HFFc6 (cell line): Measurements from ENCODE around the gene LBX1. TPM values are rescaled to one million over a fixed set of nuclear protein-coding genes. Genes with fewer than 3 reads are reported as not detected.

ENCODE experiments used
- DNase-seq: peaks from one replicate; pipeline ENCODE4 v3.0.0-alpha.2; 2018
- H3K27ac Mint-ChIP-seq: 2 replicates; pipeline ENCODE4 v1.8.0; 2020; ENCODE audit warnings: mild to moderate bottlenecking, mixed read lengths
- H3K27me3 Mint-ChIP-seq: 2 replicates; pipeline ENCODE4 v1.8.0; 2021; ENCODE audit warnings: mild to moderate bottlenecking, moderate library complexity, mixed read lengths; ENCODE audit not compliant: insufficient read depth
- H3K36me3 Mint-ChIP-seq: 2 replicates; pipeline ENCODE4 v1.8.0; 2021; ENCODE audit warnings: low read depth, mixed read lengths
- H3K4me1 Mint-ChIP-seq: 2 replicates; pipeline ENCODE4 v1.8.0; 2020; ENCODE audit warnings: low read depth, mixed read lengths
- H3K4me3 Mint-ChIP-seq: 2 replicates; pipeline ENCODE4 v1.8.0; 2020; ENCODE audit warnings: mild to moderate bottlenecking, moderate library complexity, mixed read lengths
- H3K9me3 Mint-ChIP-seq: 2 replicates; pipeline ENCODE4 v1.8.0; 2020; ENCODE audit warnings: mild to moderate bottlenecking, mixed read lengths
- long read RNA-seq: library from polyadenylated mRNA; unstranded; transcript quantifications from one replicate; pipeline ENCODE4 v2.0.0, GENCODE V29; 2019
- total RNA-seq, 6 experiments: library from RNA; stranded (reverse); fragmentation: NEBNext Ultra II Directional; extraction: Animal tissue kit (Norgen Biotek cat#: 25700); gene quantifications; 2 replicates in 1 of 6; 3 replicates in 5 of 6; pipeline ENCODE4 v1.2.3, GENCODE V29; 2021
- TF ChIP-seq, protein P1 (sequence below): fragments of 200-600 bp; sonication (generic); IDR thresholded peaks from 2 replicates; pipeline ENCODE4 v1.5.0; 2021; ENCODE audit warnings: antibody characterized with exemption, mild to moderate bottlenecking

Gene LBX1, protein sequence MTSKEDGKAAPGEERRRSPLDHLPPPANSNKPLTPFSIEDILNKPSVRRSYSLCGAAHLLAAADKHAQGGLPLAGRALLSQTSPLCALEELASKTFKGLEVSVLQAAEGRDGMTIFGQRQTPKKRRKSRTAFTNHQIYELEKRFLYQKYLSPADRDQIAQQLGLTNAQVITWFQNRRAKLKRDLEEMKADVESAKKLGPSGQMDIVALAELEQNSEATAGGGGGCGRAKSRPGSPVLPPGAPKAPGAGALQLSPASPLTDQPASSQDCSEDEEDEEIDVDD
- not detected for total RNA-seq
- long read RNA-seq, result 0 reads

DNA sequence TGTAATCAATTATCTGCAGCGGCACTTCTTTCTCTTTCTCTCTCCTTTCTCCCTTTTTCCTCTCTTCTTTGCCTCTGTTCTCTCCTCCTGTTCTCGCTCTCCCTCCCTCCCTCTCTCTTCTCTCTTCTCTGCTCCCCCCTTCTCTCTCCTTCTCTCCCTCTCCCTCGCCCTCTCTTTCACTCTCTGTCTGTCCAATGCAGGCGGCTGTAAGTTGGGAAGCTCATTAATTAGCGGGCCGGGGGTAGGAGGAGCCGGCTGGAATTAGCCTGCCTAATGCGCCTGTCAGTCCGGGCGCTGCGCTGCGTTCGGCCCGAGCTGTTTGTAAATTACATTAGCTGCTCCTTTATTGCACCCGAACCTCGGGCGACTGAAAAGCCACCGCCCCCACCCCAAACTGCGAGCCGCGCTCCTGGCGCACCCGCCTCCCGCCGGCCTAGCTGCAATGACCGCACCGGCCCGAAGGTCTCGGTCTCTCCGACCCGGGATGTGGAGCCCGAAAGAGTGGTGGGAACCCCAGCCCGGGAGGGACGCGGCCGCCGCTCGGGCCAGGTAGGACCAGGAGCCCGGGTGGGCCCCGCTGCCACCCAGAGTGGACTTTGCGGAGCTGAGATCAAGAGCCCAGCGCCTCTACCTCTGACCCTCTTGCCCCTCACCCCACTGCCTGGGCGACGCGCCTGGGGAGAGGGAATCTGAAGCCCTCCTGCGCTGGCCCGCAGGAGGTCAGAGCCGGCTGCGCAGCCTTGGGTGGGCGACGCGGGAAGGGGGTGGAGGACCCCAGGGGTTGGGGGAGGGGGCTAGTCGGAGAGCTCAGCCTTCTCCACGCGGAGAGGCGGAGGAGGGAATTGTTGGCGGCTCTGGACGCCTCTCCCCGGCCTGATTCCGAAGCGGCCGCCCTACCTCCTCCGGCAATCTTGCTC lies at the start of gene LBX1:
Gene LBX1 (minus strand): TSS at position 198 of the 917 bp plus-strand sequence. CDS start 648 bp downstream, outside the sequence.
- no peak within 1 kb of the TSS for H3K27ac Mint-ChIP-seq
- peaks cover 22% of the 10 kb centered on the region for H3K4me1 Mint-ChIP-seq
- peaks cover 80% of the 10 kb centered on the region for H3K27me3 Mint-ChIP-seq
- peaks cover 8% of the 10 kb centered on the region; the same call in 1 of the 2 replicates for H3K36me3 Mint-ChIP-seq
- TF ChIP-seq, protein P1, sequence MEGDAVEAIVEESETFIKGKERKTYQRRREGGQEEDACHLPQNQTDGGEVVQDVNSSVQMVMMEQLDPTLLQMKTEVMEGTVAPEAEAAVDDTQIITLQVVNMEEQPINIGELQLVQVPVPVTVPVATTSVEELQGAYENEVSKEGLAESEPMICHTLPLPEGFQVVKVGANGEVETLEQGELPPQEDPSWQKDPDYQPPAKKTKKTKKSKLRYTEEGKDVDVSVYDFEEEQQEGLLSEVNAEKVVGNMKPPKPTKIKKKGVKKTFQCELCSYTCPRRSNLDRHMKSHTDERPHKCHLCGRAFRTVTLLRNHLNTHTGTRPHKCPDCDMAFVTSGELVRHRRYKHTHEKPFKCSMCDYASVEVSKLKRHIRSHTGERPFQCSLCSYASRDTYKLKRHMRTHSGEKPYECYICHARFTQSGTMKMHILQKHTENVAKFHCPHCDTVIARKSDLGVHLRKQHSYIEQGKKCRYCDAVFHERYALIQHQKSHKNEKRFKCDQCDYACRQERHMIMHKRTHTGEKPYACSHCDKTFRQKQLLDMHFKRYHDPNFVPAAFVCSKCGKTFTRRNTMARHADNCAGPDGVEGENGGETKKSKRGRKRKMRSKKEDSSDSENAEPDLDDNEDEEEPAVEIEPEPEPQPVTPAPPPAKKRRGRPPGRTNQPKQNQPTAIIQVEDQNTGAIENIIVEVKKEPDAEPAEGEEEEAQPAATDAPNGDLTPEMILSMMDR, result no peak
- H3K4me3 Mint-ChIP-seq, result peak within 1 kb of the TSS; percentile 4; the same call in 1 of the 2 replicates
- DNase-seq, result no peak
- H3K9me3 Mint-ChIP-seq, result no peaks in the 10 kb centered on the region

DNA sequence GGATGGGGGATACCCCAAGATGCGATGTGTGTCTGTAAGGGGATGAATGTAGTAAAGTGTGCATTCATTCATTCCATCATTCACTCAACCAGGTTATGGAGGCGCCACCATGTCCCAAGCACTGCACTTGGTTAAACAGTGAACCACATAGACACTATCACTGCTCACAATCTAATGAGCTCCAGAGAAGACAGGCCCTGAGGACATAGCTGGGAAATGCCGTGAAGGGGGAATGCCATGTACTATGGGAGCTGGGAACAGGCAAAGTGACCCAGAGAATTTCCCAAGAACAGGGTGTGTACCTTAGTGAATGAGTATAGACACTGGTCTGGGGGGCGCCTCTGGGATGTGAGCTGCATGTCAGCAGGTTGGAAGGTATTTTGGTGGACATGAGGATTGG lies 44.5 kb upstream of the LBX1 start:
- H3K27ac Mint-ChIP-seq, result no peak overlapping the region
- H3K36me3 Mint-ChIP-seq, result no peaks in the 10 kb centered on the region
- H3K27me3 Mint-ChIP-seq, result peaks cover 40% of the 10 kb centered on the region
- DNase-seq, result peak; percentile 8
- TF ChIP-seq, protein P1, result no peak
- no peaks in the 10 kb centered on the region for H3K9me3 Mint-ChIP-seq
- peaks cover 21% of the 10 kb centered on the region for H3K4me1 Mint-ChIP-seq
- H3K4me3 Mint-ChIP-seq, result no peak overlapping the region

DNA sequence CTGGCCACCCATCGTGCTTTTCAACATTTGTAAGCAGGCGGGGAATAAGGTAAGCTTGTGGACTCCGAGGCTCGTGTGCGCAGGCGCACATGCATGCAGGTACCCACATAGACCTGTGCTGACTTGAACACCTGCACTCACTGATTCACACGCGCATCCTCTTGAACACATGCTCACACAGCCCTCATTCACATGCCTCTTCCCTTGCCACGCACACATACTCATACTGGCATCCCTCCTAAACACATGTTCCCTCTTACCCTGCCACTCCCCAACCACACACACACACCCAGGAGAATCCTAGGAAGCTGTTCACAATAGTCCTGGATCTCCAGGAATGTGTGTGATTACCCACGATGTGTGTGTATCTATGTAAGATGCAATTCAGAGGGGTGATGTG lies 44.1 kb upstream of the LBX1 start:
- peaks cover 40% of the 10 kb centered on the region for H3K27me3 Mint-ChIP-seq
- H3K4me3 Mint-ChIP-seq, result no peak overlapping the region
- peaks cover 21% of the 10 kb centered on the region for H3K4me1 Mint-ChIP-seq
- H3K36me3 Mint-ChIP-seq, result no peaks in the 10 kb centered on the region
- no peak overlapping the region for H3K27ac Mint-ChIP-seq
- peak; percentile 13 for DNase-seq
- H3K9me3 Mint-ChIP-seq, result no peaks in the 10 kb centered on the region
- TF ChIP-seq, protein P1, result no peak

DNA sequence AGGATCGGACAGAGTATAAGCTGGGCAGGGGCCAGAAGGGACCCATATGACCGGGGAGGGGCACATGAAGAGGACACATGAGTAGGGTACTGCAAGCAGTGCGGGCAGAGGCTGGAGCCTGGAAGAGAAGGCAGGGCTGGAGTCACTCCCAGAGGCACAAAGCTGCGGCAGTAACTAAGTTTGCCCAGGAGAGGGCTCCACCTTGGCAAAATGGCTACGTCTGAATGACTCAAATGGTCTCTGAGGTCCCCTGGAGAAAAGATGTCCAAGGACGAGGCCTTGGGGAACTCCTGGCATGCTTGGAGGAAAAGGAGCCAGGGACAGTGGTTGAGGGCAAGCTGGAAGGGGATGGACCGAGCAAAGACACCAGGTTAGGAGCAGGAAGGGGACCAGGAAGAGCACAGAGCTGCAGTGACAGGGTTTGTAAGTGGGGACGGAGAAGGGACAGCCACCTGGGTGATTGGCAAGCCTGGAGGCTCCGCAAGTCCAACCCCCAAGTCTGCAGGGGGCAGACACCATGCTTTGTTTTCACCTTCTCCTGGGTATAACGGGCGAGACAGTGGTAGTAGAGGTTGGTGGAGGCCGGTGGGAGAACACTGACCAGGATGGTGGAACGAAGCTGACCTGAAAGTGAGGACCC lies 43.1 kb upstream of the LBX1 start:
- TF ChIP-seq, protein P1, result peak; percentile 88
- H3K27me3 Mint-ChIP-seq, result peaks cover 39% of the 10 kb centered on the region
- H3K9me3 Mint-ChIP-seq, result no peaks in the 10 kb centered on the region
- H3K36me3 Mint-ChIP-seq, result no peaks in the 10 kb centered on the region
- H3K4me3 Mint-ChIP-seq, result no peak overlapping the region
- H3K4me1 Mint-ChIP-seq, result peaks cover 21% of the 10 kb centered on the region
- H3K27ac Mint-ChIP-seq, result no peak overlapping the region; the same call in 1 of the 2 replicates
- peak; percentile 63 for DNase-seq

DNA sequence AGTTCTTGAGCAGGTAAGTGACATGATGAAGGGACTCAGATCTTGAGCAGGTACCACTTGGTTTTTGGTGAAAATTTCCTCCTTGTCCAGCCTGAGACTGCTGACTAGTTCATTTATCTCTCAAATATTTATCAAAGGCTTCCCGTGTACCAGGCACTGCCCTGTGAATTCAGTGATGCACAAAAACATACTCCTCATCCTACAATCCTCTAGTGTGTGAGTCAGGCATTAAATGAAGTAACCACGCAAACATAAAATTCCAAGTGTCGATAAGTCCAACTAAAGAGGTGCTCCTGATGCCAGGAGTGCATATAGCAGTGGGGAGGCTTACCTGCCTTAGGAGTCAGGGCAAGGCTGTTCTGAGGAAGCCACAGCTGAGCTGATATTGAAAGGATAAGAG lies 41.5 kb upstream of the LBX1 start:
- Mint-ChIP-seq H3K4me1 (peaks cover 19% of the 10 kb centered on the region), H3K4me3 (no peak overlapping the region), H3K9me3 (no peaks in the 10 kb centered on the region), H3K36me3 (no peaks in the 10 kb centered on the region), H3K27ac (no peak overlapping the region), H3K27me3 (peaks cover 32% of the 10 kb centered on the region)
- TF ChIP-seq, protein P1, result no peak
- no peak for DNase-seq
